IPS-18a (cell line): ENCODE measurements around the gene LEPROT.

ENCODE experiments used
- H3K27ac ChIP-seq: one replicate; pipeline ENCODE4 v1.5.1; 2013; ENCODE audit warnings: low read length
- H3K27me3 ChIP-seq: one replicate; pipeline ENCODE4 v1.6.1; 2013; ENCODE audit warnings: mild to moderate bottlenecking, low read length; ENCODE audit not compliant: control insufficient read depth, insufficient read depth
- H3K36me3 ChIP-seq: one replicate; pipeline ENCODE4 v1.6.1; 2013; ENCODE audit warnings: low read depth, low read length; ENCODE audit not compliant: control insufficient read depth
- H3K4me1 ChIP-seq: one replicate; pipeline ENCODE4 v1.6.1; 2013; ENCODE audit warnings: low read depth, low read length; ENCODE audit not compliant: control insufficient read depth
- H3K4me3 ChIP-seq: one replicate; pipeline ENCODE4 v1.5.1; 2013; ENCODE audit warnings: low read length
- H3K9ac ChIP-seq: one replicate; pipeline ENCODE4 v1.6.1; 2013; ENCODE audit warnings: mild to moderate bottlenecking, low read length, moderate library complexity
- H3K9me3 ChIP-seq: one replicate; pipeline ENCODE4 v1.6.1; 2013; ENCODE audit warnings: low read depth, low read length; ENCODE audit not compliant: control insufficient read depth

Gene LEPROT

DNA sequence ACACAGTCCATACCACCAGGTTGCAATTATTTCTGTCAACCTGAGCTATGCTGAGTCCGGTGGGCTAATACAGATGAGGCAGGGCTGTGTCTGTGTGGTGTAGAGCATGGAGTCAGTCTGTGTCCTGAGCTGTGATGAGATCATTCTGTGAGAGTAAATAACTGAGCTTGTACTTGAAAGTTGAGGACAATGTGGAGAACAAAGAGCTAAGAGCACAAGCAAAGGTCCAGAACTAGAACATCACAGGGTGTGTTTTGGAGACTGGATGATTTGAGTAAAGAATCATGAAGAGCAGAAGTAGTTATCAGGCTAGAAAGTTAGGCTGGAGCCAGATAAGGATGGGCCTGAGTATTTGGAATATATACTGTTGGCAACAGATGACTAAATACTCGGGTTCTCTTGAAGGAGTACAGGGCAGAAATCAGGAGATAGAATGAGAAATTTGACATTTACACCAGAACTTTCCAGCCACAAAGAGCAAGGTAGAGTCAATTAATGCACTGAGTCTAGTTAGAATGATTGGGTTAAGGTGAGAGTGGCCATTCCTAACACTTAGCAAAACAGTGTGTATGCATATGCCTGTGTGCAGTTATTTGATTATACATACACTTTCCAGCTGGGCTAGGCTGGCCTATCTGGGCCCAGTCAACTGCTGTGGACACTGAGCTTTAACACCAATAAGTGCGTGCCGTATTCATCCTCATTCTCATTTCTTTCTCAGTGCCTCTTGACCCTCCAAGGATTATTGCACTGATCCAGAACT, 48.8 kb downstream of the LEPROT start:
- H3K27ac ChIP-seq = no peak overlapping the region
- no peaks in the 10 kb centered on the region for H3K27me3 ChIP-seq
- peaks cover 9% of the 10 kb centered on the region for H3K4me1 ChIP-seq

DNA sequence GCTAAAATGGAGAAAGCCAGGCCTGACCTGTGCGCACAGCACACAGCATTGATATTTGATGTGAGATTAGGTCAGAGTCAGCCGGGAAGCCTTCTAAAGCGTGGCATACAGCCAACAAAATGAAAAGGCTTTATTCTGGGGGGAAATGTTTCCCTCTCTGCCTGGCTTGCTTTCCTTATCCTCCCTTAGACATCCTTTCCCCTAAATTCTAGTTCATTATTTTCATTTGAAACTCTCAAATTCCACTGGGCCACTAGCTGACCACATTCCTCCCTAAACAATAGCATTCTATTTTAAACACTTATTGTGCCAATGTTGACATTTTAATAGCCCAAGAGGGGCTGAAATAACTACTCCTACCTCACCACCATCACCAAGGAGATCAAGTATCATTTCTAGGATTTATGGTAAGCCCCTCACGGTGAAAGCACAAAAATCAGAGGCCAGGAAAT, 49.4 kb downstream of the LEPROT start:
- Histone ChIP-seq H3K4me3 (no peak overlapping the region), H3K9me3 (no peaks in the 10 kb centered on the region), H3K4me1 (peaks cover 9% of the 10 kb centered on the region), H3K36me3 (no peaks in the 10 kb centered on the region), H3K27me3 (no peaks in the 10 kb centered on the region), H3K9ac (no peak overlapping the region), H3K27ac (no peak overlapping the region)

More for the DNA sequence above, 48.8 kb downstream of the LEPROT start:
- Histone ChIP-seq H3K9me3 (no peaks in the 10 kb centered on the region), H3K9ac (no peak overlapping the region), H3K36me3 (no peaks in the 10 kb centered on the region), H3K4me3 (no peak overlapping the region)

DNA sequence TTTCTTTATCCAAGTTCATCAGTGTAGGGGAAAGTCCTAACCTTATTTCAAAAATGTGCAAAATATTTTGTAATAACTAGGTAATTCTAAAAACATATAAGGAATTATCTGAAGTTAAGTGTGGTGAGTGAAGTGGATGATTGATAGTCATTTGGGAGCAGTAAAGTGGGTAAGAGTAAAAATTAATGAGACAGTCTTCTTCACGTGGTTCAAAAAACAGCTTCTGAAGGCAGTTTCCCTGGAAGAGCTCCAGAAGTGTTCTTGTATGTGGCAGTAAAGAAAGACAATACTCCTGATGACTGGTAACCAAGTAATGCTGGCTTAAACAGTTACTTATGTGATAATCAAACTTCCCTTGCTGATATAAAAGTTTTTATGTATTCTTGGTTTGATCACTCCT, 50.3 kb downstream of the LEPROT start:
- Histone ChIP-seq H3K27me3 (no peaks in the 10 kb centered on the region), H3K27ac (no peak overlapping the region), H3K36me3 (no peaks in the 10 kb centered on the region), H3K9ac (no peak overlapping the region), H3K9me3 (no peaks in the 10 kb centered on the region), H3K4me3 (no peak overlapping the region), H3K4me1 (peaks cover 9% of the 10 kb centered on the region)

DNA sequence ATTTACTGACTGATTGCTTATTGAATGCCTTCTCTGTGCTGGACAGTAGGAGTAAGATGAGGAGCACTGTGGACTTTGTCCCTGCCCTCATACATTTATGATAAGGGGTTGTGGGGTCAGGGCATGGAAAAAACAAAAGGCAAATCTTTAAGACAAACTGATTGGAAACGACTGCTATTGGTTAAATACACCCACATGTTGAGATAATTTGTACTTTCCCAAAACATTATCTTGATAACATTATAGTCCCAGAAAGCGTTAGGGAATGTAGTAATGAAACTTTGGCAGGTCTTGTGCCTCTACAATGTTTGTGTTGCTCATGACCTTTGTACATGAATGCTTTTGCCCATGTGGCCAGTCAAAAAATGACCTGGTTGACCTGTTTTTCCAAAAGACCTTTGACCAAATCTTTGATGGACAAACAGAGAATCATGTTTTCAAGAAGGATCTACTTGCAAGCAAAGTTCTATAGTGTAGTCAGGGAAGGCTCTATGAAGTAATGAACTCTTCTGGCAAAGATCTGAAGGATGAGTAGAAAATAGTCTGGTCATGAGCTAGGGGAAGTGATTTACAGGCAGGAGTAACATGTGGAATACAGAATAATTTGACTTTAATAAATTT, 50.9 kb downstream of the LEPROT start:
- Histone ChIP-seq H3K27me3 (no peaks in the 10 kb centered on the region), H3K9ac (no peak overlapping the region), H3K4me1 (peaks cover 9% of the 10 kb centered on the region), H3K9me3 (no peaks in the 10 kb centered on the region), H3K27ac (no peak overlapping the region), H3K36me3 (no peaks in the 10 kb centered on the region), H3K4me3 (no peak overlapping the region)

DNA sequence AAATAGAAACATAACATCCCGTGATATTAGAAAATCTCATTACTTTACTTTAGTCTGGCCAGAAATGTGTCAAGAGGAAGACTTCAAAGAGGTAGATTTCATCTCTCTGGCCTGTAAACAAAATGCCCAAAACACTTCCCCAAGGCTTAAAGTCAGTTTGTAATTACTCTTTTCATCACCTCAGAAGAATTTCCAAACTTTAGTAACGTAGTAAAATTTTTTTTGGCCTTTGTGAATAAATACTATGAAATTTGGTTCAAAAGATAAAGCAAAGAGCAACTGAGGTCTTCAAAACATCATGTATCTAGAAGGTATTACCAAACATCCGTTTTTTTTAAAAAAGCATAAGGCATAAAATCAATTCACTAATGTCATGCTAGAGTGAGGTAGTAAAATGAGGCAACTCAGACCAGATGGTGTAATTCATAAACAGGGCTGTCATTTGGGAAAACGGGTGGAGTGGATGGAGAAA, 51.4 kb downstream of the LEPROT start:
- Histone ChIP-seq H3K27ac (no peak overlapping the region), H3K27me3 (no peaks in the 10 kb centered on the region), H3K9me3 (no peaks in the 10 kb centered on the region), H3K36me3 (no peaks in the 10 kb centered on the region), H3K4me1 (peaks cover 8% of the 10 kb centered on the region), H3K9ac (no peak overlapping the region), H3K4me3 (no peak overlapping the region)

DNA sequence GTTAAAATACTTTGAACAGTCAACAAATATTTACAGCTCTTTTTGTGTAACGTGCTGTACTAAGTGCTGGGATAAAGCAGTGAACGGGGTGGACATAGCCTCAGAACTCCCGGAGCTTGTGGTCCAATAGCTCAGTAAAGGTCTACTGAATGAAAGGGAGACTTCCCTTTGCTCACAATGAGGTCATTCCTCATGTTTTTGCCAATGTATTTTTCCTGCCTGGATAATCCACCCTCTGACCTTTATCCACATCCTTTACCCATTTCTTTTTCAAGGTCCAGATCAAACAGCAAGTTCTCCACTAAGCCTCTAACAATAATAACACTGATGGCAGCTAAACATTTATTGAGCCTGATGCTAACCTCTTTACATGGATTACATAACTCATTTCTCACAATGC, 55.9 kb downstream of the LEPROT start:
- Histone ChIP-seq H3K4me1 (no peaks in the 10 kb centered on the region), H3K27ac (no peak overlapping the region), H3K9ac (no peak overlapping the region), H3K9me3 (no peaks in the 10 kb centered on the region), H3K36me3 (no peaks in the 10 kb centered on the region), H3K27me3 (no peaks in the 10 kb centered on the region), H3K4me3 (no peak overlapping the region)

DNA sequence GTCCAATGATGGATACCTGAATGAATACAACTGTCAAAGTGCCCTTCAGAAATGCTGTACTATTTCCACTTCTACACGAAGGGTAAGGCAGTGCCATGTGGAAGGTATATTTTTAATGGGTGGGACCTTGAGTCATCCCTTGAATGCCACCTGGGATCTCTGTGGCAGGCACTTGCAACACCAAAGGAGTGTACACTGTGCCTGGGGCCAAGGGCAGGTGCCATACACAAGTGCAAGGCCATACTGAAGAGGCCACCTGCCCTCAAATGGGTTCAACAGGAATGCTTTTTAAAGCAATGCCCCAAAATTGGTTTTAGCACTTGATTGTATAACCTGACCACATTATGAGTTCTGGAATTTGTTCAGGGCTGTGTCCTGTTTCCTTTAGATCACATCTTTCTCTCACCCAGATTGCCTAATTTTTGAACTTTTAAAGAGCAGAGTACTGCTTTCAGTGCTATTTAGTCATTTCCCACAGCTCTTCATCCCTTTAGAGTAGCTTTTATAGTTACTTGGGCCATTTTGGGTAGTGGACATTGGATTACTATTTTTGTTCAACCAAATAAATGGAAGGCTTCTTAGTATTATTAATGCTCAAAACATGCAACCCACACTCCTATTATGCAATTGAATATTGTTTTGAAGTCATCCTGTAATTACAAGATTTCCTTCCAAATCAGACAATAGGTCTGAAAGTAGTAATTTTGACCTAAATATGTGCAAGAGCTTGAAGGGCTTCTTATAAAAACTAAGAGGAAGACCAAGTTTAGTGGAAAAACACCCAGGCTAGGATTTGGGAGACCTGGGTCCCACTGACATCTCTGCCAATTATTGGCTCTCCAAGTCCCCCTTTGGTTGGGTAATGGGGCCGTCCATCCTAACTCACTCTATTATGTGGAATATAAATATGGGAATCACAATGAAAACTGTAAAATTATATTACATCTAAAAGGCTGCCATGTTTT, 57.2 kb downstream of the LEPROT start:
- H3K36me3 ChIP-seq = no peaks in the 10 kb centered on the region
- H3K9ac ChIP-seq = no peak overlapping the region
- H3K27me3 ChIP-seq = no peaks in the 10 kb centered on the region
- H3K9me3 ChIP-seq = no peaks in the 10 kb centered on the region
- no peaks in the 10 kb centered on the region for H3K4me1 ChIP-seq
- no peak overlapping the region for H3K27ac ChIP-seq
- H3K4me3 ChIP-seq = no peak overlapping the region

DNA sequence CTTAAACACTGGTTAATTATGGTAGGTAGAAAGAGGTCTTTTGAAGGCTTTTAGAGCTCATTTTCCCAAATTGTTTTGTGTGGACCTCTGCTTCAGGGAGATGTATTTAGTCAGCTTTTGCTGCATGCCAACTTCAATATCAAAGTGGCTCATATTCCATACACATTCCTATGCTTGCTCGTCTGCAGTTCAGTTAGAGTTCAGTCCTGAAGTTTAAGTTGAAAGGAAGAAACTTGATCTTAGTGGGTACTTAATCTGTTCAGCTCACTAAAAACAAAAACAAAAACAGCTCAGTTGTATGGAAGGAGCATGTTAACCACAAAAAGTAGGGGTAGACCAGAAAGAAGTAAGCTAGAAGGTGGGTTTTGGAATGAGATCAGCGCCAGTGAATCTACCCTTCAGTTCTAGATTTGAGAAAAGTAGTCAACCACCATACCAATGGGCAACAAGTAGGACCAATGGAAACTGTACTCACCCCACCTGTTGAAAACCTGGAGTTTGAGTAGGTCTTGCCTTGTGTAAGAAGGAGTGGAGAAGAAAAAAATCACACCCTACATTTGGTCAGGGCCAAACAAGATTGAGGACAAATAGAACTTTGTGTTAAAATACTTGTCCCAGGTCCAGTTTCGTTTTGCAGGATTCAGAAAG, 58.0 kb downstream of the LEPROT start:
- no peaks in the 10 kb centered on the region for H3K9me3 ChIP-seq
- H3K36me3 ChIP-seq = no peaks in the 10 kb centered on the region
- H3K27ac ChIP-seq = no peak overlapping the region
- no peaks in the 10 kb centered on the region for H3K4me1 ChIP-seq
- H3K27me3 ChIP-seq = no peaks in the 10 kb centered on the region
- H3K9ac ChIP-seq = no peak overlapping the region
- H3K4me3 ChIP-seq = no peak overlapping the region

DNA sequence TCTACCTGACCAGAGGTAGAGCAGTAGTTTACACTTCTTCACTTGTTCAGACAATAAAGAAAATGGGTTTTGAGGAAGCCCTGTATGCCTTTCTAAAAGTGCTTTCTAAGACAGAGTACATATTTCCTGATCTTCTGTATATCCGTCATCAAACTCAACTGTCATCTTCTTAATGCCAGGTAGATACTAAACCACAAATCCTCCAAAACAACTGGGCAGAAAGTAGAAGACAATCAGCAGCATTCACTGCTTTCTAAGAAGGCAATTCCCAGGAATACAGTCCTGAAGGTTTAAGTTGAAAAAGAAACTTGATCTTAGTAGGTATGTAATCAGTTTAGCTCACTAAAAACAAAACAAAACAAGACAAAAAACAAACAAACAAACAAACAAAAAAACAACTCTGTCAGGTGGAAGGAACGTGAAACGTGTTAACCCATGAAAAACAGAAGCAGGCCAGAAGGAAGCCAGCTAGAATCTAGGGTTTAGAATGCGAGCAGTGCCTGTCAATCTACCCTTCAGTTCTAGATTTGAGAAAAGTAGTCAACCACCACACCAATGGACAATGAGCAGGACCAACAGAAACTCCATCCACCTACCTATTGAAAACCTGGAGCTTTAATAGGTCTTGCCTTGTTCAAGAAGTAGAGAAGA, 59.2 kb downstream of the LEPROT start:
- no peak overlapping the region for H3K9ac ChIP-seq
- H3K4me1 ChIP-seq = no peaks in the 10 kb centered on the region
- H3K27me3 ChIP-seq = no peaks in the 10 kb centered on the region
- no peaks in the 10 kb centered on the region for H3K36me3 ChIP-seq
- no peak overlapping the region for H3K4me3 ChIP-seq
- no peak overlapping the region for H3K27ac ChIP-seq
- H3K9me3 ChIP-seq = no peaks in the 10 kb centered on the region

DNA sequence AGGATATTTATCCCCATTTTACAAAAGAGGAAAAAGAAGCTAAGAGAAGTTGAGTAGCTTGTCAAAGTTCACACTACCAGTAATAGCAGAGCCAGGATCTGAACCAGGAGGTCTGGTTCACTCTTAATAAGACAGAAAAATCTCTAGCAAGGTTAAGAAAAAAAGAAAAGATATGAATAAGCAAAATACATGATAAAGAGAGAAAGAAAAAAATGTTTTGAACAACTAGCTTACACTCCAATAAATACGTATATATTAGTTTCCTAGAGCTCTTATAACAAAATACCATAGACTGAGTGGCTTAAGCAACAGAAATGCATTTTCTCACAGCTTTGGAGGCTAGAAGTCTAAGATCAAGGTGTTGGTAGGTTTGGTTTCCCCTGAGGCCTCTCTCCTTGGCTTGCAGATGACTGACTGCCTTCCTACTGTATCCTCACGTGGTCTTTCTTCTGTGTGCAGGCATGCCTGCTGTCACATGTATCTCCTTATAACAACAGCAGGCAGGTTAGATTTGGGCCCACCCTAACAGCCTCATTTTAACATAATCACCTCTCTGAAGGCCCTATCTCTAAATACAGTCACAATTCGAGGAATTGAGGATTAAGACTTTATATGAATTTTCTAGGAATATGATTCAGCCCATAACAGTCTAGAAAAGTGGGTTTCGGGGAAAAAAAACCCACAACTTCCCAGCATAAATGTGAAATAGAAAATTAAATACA, 60.4 kb downstream of the LEPROT start:
- Histone ChIP-seq H3K27me3 (no peaks in the 10 kb centered on the region), H3K4me3 (no peak overlapping the region), H3K4me1 (no peaks in the 10 kb centered on the region), H3K9ac (no peak overlapping the region), H3K27ac (no peak overlapping the region), H3K9me3 (no peaks in the 10 kb centered on the region), H3K36me3 (no peaks in the 10 kb centered on the region)
